Measurements from ENCODE around the gene PASD1.

Gene PASD1

DNA sequence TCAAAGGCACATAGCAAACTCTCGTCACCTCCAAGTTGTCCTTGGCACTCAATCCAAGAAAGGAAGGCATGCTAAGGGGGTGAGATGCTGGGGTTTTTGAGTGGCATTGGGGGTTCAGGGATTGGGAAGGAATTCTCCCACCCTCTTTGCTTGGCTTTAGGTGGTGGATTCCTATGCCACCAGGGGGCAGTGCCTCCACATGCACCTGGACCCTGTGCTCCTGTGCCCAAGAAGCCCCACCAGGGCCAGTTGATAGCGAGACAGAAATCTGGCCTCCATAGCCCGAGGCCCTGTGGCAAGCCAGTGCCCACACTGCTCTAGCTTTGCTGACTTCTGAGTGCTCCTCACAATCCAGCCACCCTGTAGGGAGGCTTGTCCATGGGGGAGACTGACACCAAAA, 150.4 kb downstream of the PASD1 start:
- Histone ChIP-seq H3K4me1 (ENCODE audit: control insufficient read depth, insufficient read depth, low read length) (peaks cover 6% of the 10 kb centered on the region), H3K9me3 (ENCODE audit: control insufficient read depth in 2 of 2, low read length in 2 of 2) (no peaks in the 10 kb centered on the region), H3K36me3 (ENCODE audit: control insufficient read depth in 2 of 2, insufficient read depth in 2 of 2, low read length in 2 of 2) (no peaks in the 10 kb centered on the region), H3K27ac (ENCODE audit: low read length) (no peak overlapping the region), H3K4me3 (ENCODE audit: low read length in 2 of 2) (no peak overlapping the region), H3K27me3 (ENCODE audit: control insufficient read depth in 1 of 2, insufficient read depth in 2 of 2, low read length in 2 of 2) (peaks cover 0 to 17% of the 10 kb centered on the region in 2 donors), H3K9ac (ENCODE audit: low read length in 2 of 2) (no peak overlapping the region)

DNA sequence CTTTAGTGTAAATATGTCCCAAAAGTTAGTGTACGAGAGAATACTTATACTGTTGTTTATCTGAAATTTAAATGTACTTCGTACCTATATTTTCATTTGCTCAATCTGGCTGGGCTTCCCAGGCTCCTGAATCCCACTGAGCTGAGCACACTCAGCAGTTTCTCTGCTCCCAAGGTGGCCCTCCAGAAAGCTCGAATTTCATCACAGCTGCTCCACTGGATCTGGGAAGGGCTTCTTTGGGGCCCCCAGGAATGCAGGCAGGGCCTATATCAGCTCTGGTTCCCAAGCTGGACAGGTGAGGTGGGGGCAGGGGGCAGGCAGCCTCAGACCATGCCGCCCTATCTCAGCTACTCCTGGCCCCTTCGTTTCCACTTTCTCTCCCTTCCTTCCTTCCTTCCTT, 150.9 kb downstream of the PASD1 start:
- Histone ChIP-seq H3K36me3 (ENCODE audit: control insufficient read depth in 2 of 2, insufficient read depth in 2 of 2, low read length in 2 of 2) (no peaks in the 10 kb centered on the region), H3K27me3 (ENCODE audit: control insufficient read depth in 1 of 2, insufficient read depth in 2 of 2, low read length in 2 of 2) (peaks cover 0 to 15% of the 10 kb centered on the region in 2 donors), H3K9me3 (ENCODE audit: control insufficient read depth in 2 of 2, low read length in 2 of 2) (no peaks in the 10 kb centered on the region), H3K4me3 (ENCODE audit: low read length in 2 of 2) (no peak overlapping the region), H3K4me1 (ENCODE audit: control insufficient read depth, insufficient read depth, low read length) (peaks cover 6% of the 10 kb centered on the region), H3K9ac (ENCODE audit: low read length in 2 of 2) (no peak overlapping the region), H3K27ac (ENCODE audit: low read length) (no peak overlapping the region)

DNA sequence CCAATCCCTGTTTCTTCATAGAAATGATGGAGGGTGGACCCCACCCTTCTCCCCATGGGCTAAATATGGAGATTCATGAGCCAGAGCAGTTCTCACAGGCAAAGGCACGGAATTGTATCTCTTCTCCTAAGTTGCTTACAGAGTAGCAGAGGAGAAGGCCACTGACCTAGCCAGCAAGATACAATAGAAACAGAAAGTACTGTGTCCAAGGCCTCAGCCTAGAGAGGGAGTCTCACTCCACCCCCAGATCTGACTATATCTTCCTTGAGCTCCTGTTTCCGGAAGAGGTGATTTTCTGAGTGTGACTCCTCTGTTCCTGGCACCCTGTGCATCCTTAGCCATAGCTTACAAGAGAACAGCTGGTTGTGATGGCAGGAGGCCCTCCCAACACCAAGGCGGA, 152.3 kb downstream of the PASD1 start, which contains the start of gene FATE1:
Gene FATE1, plus strand, starts transcription at position 284 of the 400 bp plus-strand sequence. Its CDS starts 85 bp downstream, at position 369.
- H3K36me3 ChIP-seq (ENCODE audit: control insufficient read depth in 2 of 2, insufficient read depth in 2 of 2, low read length in 2 of 2), result no peaks in the 10 kb centered on the region
- peaks cover 0 to 13% of the 10 kb centered on the region in 2 donors for H3K27me3 ChIP-seq (ENCODE audit: control insufficient read depth in 1 of 2, insufficient read depth in 2 of 2, low read length in 2 of 2)
- peaks cover 6% of the 10 kb centered on the region for H3K4me1 ChIP-seq (ENCODE audit: control insufficient read depth, insufficient read depth, low read length)
- no peak within 1 kb of the TSS for H3K4me3 ChIP-seq (ENCODE audit: low read length in 2 of 2)
- no peaks in the 10 kb centered on the region for H3K9me3 ChIP-seq (ENCODE audit: control insufficient read depth in 2 of 2, low read length in 2 of 2)
- H3K9ac ChIP-seq (ENCODE audit: low read length in 2 of 2), result no peak within 1 kb of the TSS
- no peak within 1 kb of the TSS for H3K27ac ChIP-seq (ENCODE audit: low read length)

DNA sequence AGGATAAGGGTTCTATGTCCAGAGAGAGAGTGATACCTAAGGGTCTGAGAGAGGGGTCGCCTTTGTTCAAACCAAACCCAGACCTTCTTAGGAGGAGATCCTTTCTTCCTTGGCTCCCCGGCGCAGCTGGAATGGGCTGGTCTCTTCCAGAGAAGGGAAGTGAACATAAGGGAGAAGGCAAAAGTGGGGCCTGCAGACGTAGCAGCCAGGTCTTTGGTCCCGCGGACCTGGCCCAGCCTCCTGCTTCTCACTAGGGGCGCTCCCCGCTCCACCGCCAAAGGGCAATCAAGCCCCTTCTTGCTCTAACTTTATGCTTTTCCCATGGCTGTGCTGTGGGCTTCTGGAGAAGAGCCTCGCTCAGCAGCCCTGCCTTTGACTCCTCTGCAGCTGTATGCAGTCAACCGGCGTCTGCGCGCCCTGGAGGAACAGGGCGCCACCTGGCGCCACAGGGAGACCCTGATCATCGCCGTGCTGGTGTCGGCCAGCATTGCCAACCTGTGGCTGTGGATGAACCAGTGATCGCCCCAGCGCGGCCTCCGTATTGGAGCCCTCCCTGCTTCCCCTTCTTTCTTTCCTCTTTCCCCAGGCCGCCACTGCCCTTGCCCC, 158.9 kb downstream of the PASD1 start:
- Histone ChIP-seq H3K9me3 (ENCODE audit: control insufficient read depth in 2 of 2, low read length in 2 of 2) (no peaks in the 10 kb centered on the region), H3K9ac (ENCODE audit: low read length in 2 of 2) (no peak overlapping the region), H3K36me3 (ENCODE audit: control insufficient read depth in 2 of 2, insufficient read depth in 2 of 2, low read length in 2 of 2) (no peaks in the 10 kb centered on the region), H3K4me1 (ENCODE audit: control insufficient read depth, insufficient read depth, low read length) (no peaks in the 10 kb centered on the region), H3K27ac (ENCODE audit: low read length) (no peak overlapping the region), H3K27me3 (ENCODE audit: control insufficient read depth in 1 of 2, insufficient read depth in 2 of 2, low read length in 2 of 2) (peaks cover 0 to 21% of the 10 kb centered on the region in 2 donors), H3K4me3 (ENCODE audit: low read length in 2 of 2) (no peak overlapping the region)

DNA sequence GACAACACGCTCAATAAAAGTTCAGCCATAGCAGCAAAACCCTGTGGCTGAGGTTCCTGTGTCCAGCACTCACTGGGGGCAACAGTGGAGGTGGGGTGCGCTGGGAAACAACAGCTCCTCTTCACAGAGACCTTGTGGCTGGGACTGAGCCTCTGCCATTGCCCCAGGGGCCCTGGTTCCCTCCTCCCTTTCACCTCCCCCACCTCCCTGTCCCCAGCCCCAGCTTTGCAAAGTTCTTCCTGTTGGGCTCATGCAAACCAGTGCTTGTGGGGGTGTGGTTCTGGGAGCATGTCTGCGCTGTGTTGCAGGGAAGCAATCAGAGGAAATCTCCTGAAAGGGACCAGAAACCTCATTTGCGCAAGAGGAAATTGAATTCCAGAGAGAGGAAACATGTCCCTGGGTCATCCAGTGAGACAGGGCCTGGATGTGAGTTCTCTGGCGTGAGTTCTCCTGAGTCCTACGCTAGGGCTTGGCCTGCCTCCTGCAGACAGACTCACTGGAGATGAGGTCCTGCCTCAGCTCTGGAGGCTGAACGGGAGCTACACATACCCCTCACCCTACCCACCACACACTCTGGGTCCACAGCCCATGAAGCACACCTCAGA, 159.8 kb downstream of the PASD1 start:
- Histone ChIP-seq H3K4me3 (ENCODE audit: low read length in 2 of 2) (no peak overlapping the region), H3K9ac (ENCODE audit: low read length in 2 of 2) (no peak overlapping the region), H3K27me3 (ENCODE audit: control insufficient read depth in 1 of 2, insufficient read depth in 2 of 2, low read length in 2 of 2) (peaks cover 0 to 23% of the 10 kb centered on the region in 2 donors), H3K9me3 (ENCODE audit: control insufficient read depth in 2 of 2, low read length in 2 of 2) (no peaks in the 10 kb centered on the region), H3K36me3 (ENCODE audit: control insufficient read depth in 2 of 2, insufficient read depth in 2 of 2, low read length in 2 of 2) (no peaks in the 10 kb centered on the region), H3K27ac (ENCODE audit: low read length) (no peak overlapping the region), H3K4me1 (ENCODE audit: control insufficient read depth, insufficient read depth, low read length) (no peaks in the 10 kb centered on the region)

DNA sequence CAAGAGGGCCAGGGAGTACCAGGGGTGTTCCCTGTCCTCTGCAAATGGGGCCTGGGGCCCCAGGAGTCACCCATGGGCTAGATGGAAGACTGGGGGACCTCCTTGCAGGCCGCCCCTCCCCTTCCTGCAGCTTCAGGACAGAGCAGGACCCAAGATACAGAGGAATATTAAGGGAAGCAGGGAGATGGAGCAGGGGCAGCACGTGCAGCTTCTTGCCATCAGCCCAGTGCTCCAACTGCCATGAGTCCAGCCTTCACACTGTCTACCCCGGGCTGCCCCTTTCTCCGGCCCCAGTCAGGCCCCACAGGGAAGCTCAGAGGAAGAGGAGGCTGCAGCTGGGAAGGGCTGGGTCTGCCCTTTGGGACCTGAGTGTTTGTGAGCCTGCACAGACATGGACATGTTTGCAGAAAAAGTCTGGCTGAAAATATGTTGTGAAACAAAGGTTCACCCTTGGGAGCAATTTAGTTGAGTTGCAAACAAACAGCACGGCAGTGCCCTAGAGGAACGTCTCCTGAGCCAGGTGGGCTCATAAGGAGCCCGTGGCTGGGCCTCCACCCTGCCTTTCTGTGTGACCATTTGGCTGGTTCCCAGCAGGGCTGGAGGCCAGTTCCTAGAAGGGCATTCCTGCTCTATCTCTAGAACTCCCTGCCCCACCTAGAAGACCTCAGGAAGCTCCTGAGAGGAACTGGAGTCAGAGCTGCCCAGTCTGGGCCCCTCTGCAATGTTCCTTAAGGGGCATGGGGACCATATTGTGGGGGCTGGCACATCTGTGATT, 161.3 kb downstream of the PASD1 start:
- Histone ChIP-seq H3K4me1 (ENCODE audit: control insufficient read depth, insufficient read depth, low read length) (no peaks in the 10 kb centered on the region), H3K9me3 (ENCODE audit: control insufficient read depth in 2 of 2, low read length in 2 of 2) (no peaks in the 10 kb centered on the region), H3K27me3 (ENCODE audit: control insufficient read depth in 1 of 2, insufficient read depth in 2 of 2, low read length in 2 of 2) (peaks cover 0 to 25% of the 10 kb centered on the region in 2 donors), H3K4me3 (ENCODE audit: low read length in 2 of 2) (no peak overlapping the region), H3K27ac (ENCODE audit: low read length) (no peak overlapping the region), H3K36me3 (ENCODE audit: control insufficient read depth in 2 of 2, insufficient read depth in 2 of 2, low read length in 2 of 2) (no peaks in the 10 kb centered on the region), H3K9ac (ENCODE audit: low read length in 2 of 2) (no peak overlapping the region)

DNA sequence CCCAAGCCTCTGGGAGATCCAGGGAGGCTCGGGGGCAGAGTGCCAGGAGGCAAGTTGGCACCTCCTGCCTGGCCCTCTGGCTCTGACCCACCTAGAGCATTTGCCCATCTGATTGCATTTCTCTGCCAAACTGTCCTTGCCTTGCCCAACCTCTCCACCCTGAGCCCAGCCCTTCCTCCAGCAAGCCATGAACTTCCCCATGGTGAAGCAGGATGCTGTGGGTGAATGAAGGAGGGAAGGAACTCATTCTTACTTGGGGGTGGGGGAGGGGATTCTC, 161.8 kb downstream of the PASD1 start:
- no peaks in the 10 kb centered on the region for H3K36me3 ChIP-seq (ENCODE audit: control insufficient read depth in 2 of 2, insufficient read depth in 2 of 2, low read length in 2 of 2)
- H3K27ac ChIP-seq (ENCODE audit: low read length), result no peak overlapping the region
- no peaks in the 10 kb centered on the region for H3K9me3 ChIP-seq (ENCODE audit: control insufficient read depth in 2 of 2, low read length in 2 of 2)
- peaks cover 0 to 25% of the 10 kb centered on the region in 2 donors for H3K27me3 ChIP-seq (ENCODE audit: control insufficient read depth in 1 of 2, insufficient read depth in 2 of 2, low read length in 2 of 2)
- no peak overlapping the region for H3K4me3 ChIP-seq (ENCODE audit: low read length in 2 of 2)
- no peak overlapping the region for H3K9ac ChIP-seq (ENCODE audit: low read length in 2 of 2)
- H3K4me1 ChIP-seq (ENCODE audit: control insufficient read depth, insufficient read depth, low read length), result no peaks in the 10 kb centered on the region
